Breast epithelium (tissue), 3 donors: ENCODE results near the gene CCDC85C.

ENCODE experiments used
- CTCF ChIP-seq, 3 donors: fragments of 450-650 bp; IDR thresholded peaks; one replicate each; pipeline ENCODE4 v1.5.1; 2016 to 2017; ENCODE audit warnings: antibody characterized with exemption in 3 of 3, mild to moderate bottlenecking in 3 of 3, moderate library complexity in 3 of 3
- POLR2A ChIP-seq: fragments of 450-650 bp; IDR thresholded peaks from one replicate; pipeline ENCODE4 v1.6.1; 2016; ENCODE audit warnings: antibody characterized with exemption, mild to moderate bottlenecking, moderate library complexity
- POLR2AphosphoS5 ChIP-seq, 3 donors: sonication (generic); formaldehyde crosslinking; IDR thresholded peaks; one replicate each; pipeline ENCODE4 v1.6.1; 2017; ENCODE audit warnings: antibody characterized with exemption in 3 of 3

GRCh38 chr14:99600232-99600888, 3.6 kb downstream of the CCDC85C start:
- TF ChIP-seq CTCF (IDR thresholded peaks at IDR 0.05) (no peak), POLR2A (no peak), POLR2AphosphoS5 (IDR thresholded peaks at IDR 0.05) (no peak)
